NCI-H2196 treated with DMSO at 0.1 percent for 48 hours (cell line): ENCODE measurements around the gene OXSR1.
"Not testable (repeated sequence)": the region's sequence is repeated elsewhere in the genome, so short reads cannot be mapped to it uniquely, and the experiment has no call there.

Experiments
- DNase-seq: peaks from one replicate; lab custom pipeline; 2025; ENCODE audit not compliant: unreplicated experiment; lab: John Stamatoyannopoulos, UW

Gene OXSR1

GRCh38 chr3:38267662-38268061 is 102.3 kb downstream of the OXSR1 start:
- no peak for DNase-seq

GRCh38 chr3:38268087-38268486 is 102.8 kb downstream of the OXSR1 start:
- DNase-seq = no peak

GRCh38 chr3:38268522-38268921 is 103.2 kb downstream of the OXSR1 start:
- DNase-seq = no peak

GRCh38 chr3:38270606-38271005 is 105.3 kb downstream of the OXSR1 start:
- no peak for DNase-seq

GRCh38 chr3:38271553-38271952 is 106.2 kb downstream of the OXSR1 start:
- no peak for DNase-seq

GRCh38 chr3:38274864-38275649 is 109.7 kb downstream of the OXSR1 start:
- no peak for DNase-seq

GRCh38 chr3:38275658-38276057 is 110.3 kb downstream of the OXSR1 start:
- DNase-seq = no peak

GRCh38 chr3:38276081-38276916 is 111.0 kb downstream of the OXSR1 start:
- DNase-seq = no peak

GRCh38 chr3:38276917-38277630 is 111.7 kb downstream of the OXSR1 start:
- DNase-seq = no peak

- no peak for DNase-seq
Measured at GRCh38 chr3:38278841-38279240, 113.5 kb downstream of the OXSR1 start.

GRCh38 chr3:38281895-38282686 is 116.8 kb downstream of the OXSR1 start, which contains the start of gene SLC22A14:
Gene SLC22A14, plus strand, starts transcription at chr3:38282294. Its CDS starts 23,733 bp downstream, at chr3:38306027.
- DNase-seq = no peak

- no peak for DNase-seq
Measured at GRCh38 chr3:38283810-38284755, 118.7 kb downstream of the OXSR1 start.

GRCh38 chr3:38284756-38285150 is 119.4 kb downstream of the OXSR1 start:
- DNase-seq = no peak

- DNase-seq = not testable (repeated sequence)
Measured at GRCh38 chr3:38289286-38290217, 124.2 kb downstream of the OXSR1 start.

- DNase-seq = not testable (repeated sequence)
Measured at GRCh38 chr3:38297053-38297452, 131.7 kb downstream of the OXSR1 start.

GRCh38 chr3:38297537-38297936 is 132.2 kb downstream of the OXSR1 start:
- DNase-seq = no peak

- no peak for DNase-seq
Measured at GRCh38 chr3:38297947-38298711, 132.8 kb downstream of the OXSR1 start.
